Loucy (cell line): ENCODE results near the gene PITPNB.
A peak's percentile ranks its signal among the peaks of the same experiment; 100 is the strongest.

Source experiments
- H2AFZ ChIP-seq: fragments of 200-600 bp; sonication (generic); 2 replicates; pipeline ENCODE4 v1.6.0; 2016; ENCODE audit warnings: antibody characterized with exemption, mild to moderate bottlenecking, low read length, moderate library complexity
- H3F3A ChIP-seq: fragments of 200-600 bp; 2 replicates; pipeline ENCODE4 v1.6.0; 2016; ENCODE audit warnings: antibody characterized with exemption, low read depth, mild to moderate bottlenecking
- H3K27me3 ChIP-seq: fragments of 200-600 bp; sonication (generic); 2 replicates; pipeline ENCODE4 v1.6.1; 2014; ENCODE audit warnings: low read length, mild to moderate bottlenecking; ENCODE audit not compliant: insufficient read depth, poor library complexity, severe bottlenecking
- H3K36me3 ChIP-seq: fragments of 200-600 bp; sonication (generic); 2 replicates; pipeline ENCODE4 v1.6.1; 2016; ENCODE audit warnings: low read length; ENCODE audit not compliant: insufficient read depth
- H3K4me1 ChIP-seq: fragments of 200-600 bp; sonication (generic); 2 replicates; pipeline ENCODE4 v1.5.1; 2014; ENCODE audit warnings: low read length, mild to moderate bottlenecking; ENCODE audit not compliant: insufficient read depth, poor library complexity, severe bottlenecking
- H3K4me2 ChIP-seq: fragments of 200-600 bp; sonication (generic); 2 replicates; pipeline ENCODE4 v1.6.0; 2014; ENCODE audit warnings: antibody characterized with exemption, low read length, low read depth, mild to moderate bottlenecking; ENCODE audit not compliant: poor library complexity, severe bottlenecking
- H3K4me3 ChIP-seq: fragments of 200-600 bp; sonication (generic); 2 replicates; pipeline ENCODE4 v1.5.1; 2014; ENCODE audit warnings: low read length, mild to moderate bottlenecking, mixed read lengths; ENCODE audit not compliant: poor library complexity, severe bottlenecking
- H3K79me2 ChIP-seq: fragments of 200-600 bp; sonication (generic); 2 replicates; pipeline ENCODE4 v1.6.1; 2014; ENCODE audit warnings: low read length; ENCODE audit not compliant: insufficient read depth
- H3K9ac ChIP-seq: fragments of 200-600 bp; sonication (generic); 2 replicates; pipeline ENCODE4 v1.6.0; 2014; ENCODE audit warnings: mild to moderate bottlenecking, low read depth, low read length, moderate library complexity; ENCODE audit not compliant: poor library complexity, severe bottlenecking
- H3K9me2 ChIP-seq: fragments of 200-600 bp; sonication (generic); replicated peaks from 2 replicates; pipeline ENCODE4 v1.6.1; 2016; ENCODE audit warnings: low read depth, low read length, mixed read lengths
- H3K9me3 ChIP-seq: fragments of 200-600 bp; sonication (generic); 2 replicates; pipeline ENCODE4 v1.6.1; 2014; ENCODE audit warnings: mild to moderate bottlenecking, antibody characterized with exemption, low read length, low read depth; ENCODE audit not compliant: insufficient read depth
- H4K20me1 ChIP-seq: fragments of 200-600 bp; sonication (generic); 2 replicates; pipeline ENCODE4 v1.6.0; 2014; ENCODE audit warnings: antibody characterized with exemption, low read length, mild to moderate bottlenecking; ENCODE audit not compliant: insufficient read depth, poor library complexity, severe bottlenecking
- EZH2phosphoT487 ChIP-seq: fragments of 200-600 bp; IDR thresholded peaks from 2 replicates; pipeline ENCODE4 v1.6.1; 2018; ENCODE audit warnings: antibody characterized with exemption, mild to moderate bottlenecking, moderate library complexity, borderline replicate concordance
- TF ChIP-seq, protein P1 (sequence below): fragments of 200-600 bp; sonication (generic); conservative IDR thresholded peaks from 2 replicates; pipeline ENCODE4 v1.5.1; 2014; ENCODE audit warnings: mild to moderate bottlenecking, antibody characterized with exemption, low read length

PITPNB gene

DNA sequence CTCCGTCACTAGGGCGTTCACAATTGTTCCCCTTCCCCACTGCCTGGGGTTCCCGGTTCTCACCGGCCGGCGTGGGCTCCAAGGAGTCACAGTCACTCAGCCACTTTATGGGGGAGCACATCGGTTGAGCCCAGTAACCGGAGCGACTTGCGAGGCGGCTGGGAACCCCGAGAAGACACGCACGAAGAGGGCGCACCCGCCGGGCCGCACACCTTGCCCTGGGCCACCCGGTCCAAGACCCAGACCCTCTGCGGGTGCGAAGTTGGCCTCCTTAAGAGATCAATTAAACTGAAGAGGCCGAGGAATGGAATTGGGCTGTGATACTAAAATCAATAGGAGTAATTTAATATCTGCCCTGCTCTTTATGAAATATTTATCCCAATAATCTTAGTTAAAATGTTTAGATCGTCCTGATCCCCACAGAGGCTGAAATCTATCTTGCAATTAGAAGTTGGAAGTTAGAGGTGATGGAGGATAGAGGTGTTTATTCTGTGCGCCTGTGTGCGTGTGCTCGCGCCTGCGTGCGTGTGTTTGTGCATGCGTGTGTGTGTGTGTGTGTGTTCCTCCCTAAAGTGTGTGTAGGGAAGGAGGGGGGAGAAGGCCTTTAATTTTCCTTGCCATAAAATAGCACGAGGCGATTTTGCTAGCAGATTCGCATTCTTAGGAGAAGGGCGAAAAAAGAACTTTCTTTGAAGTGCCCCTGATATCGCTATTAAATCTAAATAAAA lies 116.5 kb downstream of the PITPNB start:
- Histone ChIP-seq H3F3A (no peaks in the 10 kb centered on the region), H4K20me1 (no peaks in the 10 kb centered on the region), H3K27me3 (no peaks in the 10 kb centered on the region), H3K36me3 (no peaks in the 10 kb centered on the region), H3K9ac (no peak overlapping the region), H2AFZ (peak overlapping the region; percentile 81), H3K4me1 (no peaks in the 10 kb centered on the region), H3K4me3 (no peak overlapping the region), H3K9me3 (no peaks in the 10 kb centered on the region), H3K79me2 (no peaks in the 10 kb centered on the region), H3K4me2 (peak overlapping the region; percentile 75), H3K9me2 (no peaks in the 10 kb centered on the region)
- TF ChIP-seq, protein P1, sequence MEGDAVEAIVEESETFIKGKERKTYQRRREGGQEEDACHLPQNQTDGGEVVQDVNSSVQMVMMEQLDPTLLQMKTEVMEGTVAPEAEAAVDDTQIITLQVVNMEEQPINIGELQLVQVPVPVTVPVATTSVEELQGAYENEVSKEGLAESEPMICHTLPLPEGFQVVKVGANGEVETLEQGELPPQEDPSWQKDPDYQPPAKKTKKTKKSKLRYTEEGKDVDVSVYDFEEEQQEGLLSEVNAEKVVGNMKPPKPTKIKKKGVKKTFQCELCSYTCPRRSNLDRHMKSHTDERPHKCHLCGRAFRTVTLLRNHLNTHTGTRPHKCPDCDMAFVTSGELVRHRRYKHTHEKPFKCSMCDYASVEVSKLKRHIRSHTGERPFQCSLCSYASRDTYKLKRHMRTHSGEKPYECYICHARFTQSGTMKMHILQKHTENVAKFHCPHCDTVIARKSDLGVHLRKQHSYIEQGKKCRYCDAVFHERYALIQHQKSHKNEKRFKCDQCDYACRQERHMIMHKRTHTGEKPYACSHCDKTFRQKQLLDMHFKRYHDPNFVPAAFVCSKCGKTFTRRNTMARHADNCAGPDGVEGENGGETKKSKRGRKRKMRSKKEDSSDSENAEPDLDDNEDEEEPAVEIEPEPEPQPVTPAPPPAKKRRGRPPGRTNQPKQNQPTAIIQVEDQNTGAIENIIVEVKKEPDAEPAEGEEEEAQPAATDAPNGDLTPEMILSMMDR: no peak
- no peak for TF ChIP-seq EZH2phosphoT487
